CD8-positive, alpha-beta memory T cell (primary cell): ENCODE results near the gene SPATA6. TPM values are rescaled to one million over a fixed set of nuclear protein-coding genes. Genes with fewer than 3 reads are reported as not detected.
"Not testable (repeated sequence)": the region's sequence is repeated elsewhere in the genome, so short reads cannot be mapped to it uniquely, and the experiment has no call there.

Source experiments
- CTCF ChIA-PET: fragments of 350-600 bp; sonication (Branson Sonifier 250); formaldehyde crosslinking; loops from one replicate; lab custom pipeline; 2021; ENCODE audit warnings: antibody characterized with exemption; lab: Charles Lee
- POLR2A ChIA-PET: fragments of 350-600 bp; sonication (Branson Sonifier 250); formaldehyde crosslinking; loops from one replicate; lab custom pipeline; 2021; ENCODE audit warnings: antibody characterized with exemption; lab: Charles Lee
- DNase-seq, 5 donors: peaks; one replicate each; pipeline versions ENCODE4 v3.0.0 to v3.0.0-alpha.2; 2020 to 2022; ENCODE audit warnings: mixed read lengths in 1 of 5
- H3K27ac ChIP-seq: one replicate; pipeline ENCODE4 v1.7.0; 2013; ENCODE audit warnings: low read depth, mild to moderate bottlenecking, low read length, moderate library complexity
- H3K27me3 ChIP-seq: 2 replicates; pipeline ENCODE4 v1.7.0; 2013; ENCODE audit warnings: low read length, mild to moderate bottlenecking; ENCODE audit not compliant: insufficient read depth, poor library complexity, severe bottlenecking
- H3K36me3 ChIP-seq: 2 replicates; pipeline ENCODE4 v1.7.0; 2013; ENCODE audit warnings: mild to moderate bottlenecking, low read length, moderate library complexity; ENCODE audit not compliant: insufficient read depth
- H3K4me1 ChIP-seq: 2 replicates; pipeline ENCODE4 v1.7.0; 2013; ENCODE audit warnings: mild to moderate bottlenecking, low read length, moderate library complexity; ENCODE audit not compliant: insufficient read depth
- H3K4me3 ChIP-seq: 2 replicates; pipeline ENCODE4 v1.7.0; 2013; ENCODE audit warnings: mild to moderate bottlenecking, low read length
- H3K9me3 ChIP-seq: 2 replicates; pipeline ENCODE4 v1.7.0; 2013; ENCODE audit warnings: mild to moderate bottlenecking, low read length
- H3K27ac Mint-ChIP-seq, 8 donors: one replicate each; pipeline ENCODE4 v1.8.0; 2020 to 2021; ENCODE audit warnings: mixed read lengths in 8 of 8, mild to moderate bottlenecking in 6 of 8, inconsistent platforms in 3 of 8, moderate library complexity in 3 of 8
- H3K27me3 Mint-ChIP-seq, 2 donors: one replicate each; pipeline ENCODE4 v1.8.0; 2020 to 2021; ENCODE audit warnings: mixed read lengths in 2 of 2, mild to moderate bottlenecking in 1 of 2, moderate library complexity in 1 of 2
- H3K36me3 Mint-ChIP-seq, 3 donors: one replicate each; pipeline ENCODE4 v1.8.0; 2020 to 2021; ENCODE audit warnings: mixed read lengths in 3 of 3, inconsistent platforms in 1 of 3, mild to moderate bottlenecking in 1 of 3
- H3K4me1 Mint-ChIP-seq, 3 donors: one replicate each; pipeline ENCODE4 v1.8.0; 2020 to 2021; ENCODE audit warnings: mixed read lengths in 3 of 3, inconsistent platforms in 1 of 3, mild to moderate bottlenecking in 1 of 3
- H3K4me3 Mint-ChIP-seq, 7 donors: one replicate each; pipeline ENCODE4 v1.8.0; 2020 to 2021; ENCODE audit warnings: mixed read lengths in 7 of 7, mild to moderate bottlenecking in 6 of 7, moderate library complexity in 4 of 7, inconsistent platforms in 2 of 7
- H3K9me3 Mint-ChIP-seq, 5 donors: one replicate each; pipeline ENCODE4 v1.8.0; 2020 to 2022; ENCODE audit warnings: mixed read lengths in 5 of 5, mild to moderate bottlenecking in 3 of 5, moderate library complexity in 2 of 5, inconsistent platforms in 1 of 5
- polyA plus RNA-seq: library from polyadenylated mRNA; unstranded; fragments of 300-500 nt; fragmentation: Illumina TruSeq; gene quantifications from one replicate; pipeline ENCODE4 v1.2.3, GENCODE V29; 2021
- total RNA-seq, 2 experiments: library from RNA; stranded (reverse); gene quantifications; one replicate each; pipeline ENCODE4 v1.2.3, GENCODE V29; 2021

The SPATA6 gene
- total and polyA plus RNA-seq, 3 experiments from 2014 or later = 0.35 to 1.6 (median 0.72) TPM

GRCh38 chr1:48294094-48294493, 177.9 kb downstream of the SPATA6 start:
- H3K9me3 Mint-ChIP-seq, POLR2A ChIA-PET, H3K9me3 ChIP-seq, H3K27me3 Mint-ChIP-seq, H3K4me3 Mint-ChIP-seq, H3K36me3 Mint-ChIP-seq, H3K36me3 ChIP-seq, H3K27ac Mint-ChIP-seq, H3K27me3 ChIP-seq, H3K4me1 ChIP-seq, H3K27ac ChIP-seq, DNase-seq, H3K4me3 ChIP-seq, CTCF ChIA-PET, H3K4me1 Mint-ChIP-seq: not testable (repeated sequence)

GRCh38 chr1:48292706-48293105, 179.3 kb downstream of the SPATA6 start:
- Histone ChIP-seq H3K27me3 (no peaks in the 10 kb centered on the region), H3K4me1 (no peaks in the 10 kb centered on the region), H3K36me3 (no peaks in the 10 kb centered on the region), H3K4me3 (no peak overlapping the region), H3K9me3 (no peaks in the 10 kb centered on the region), H3K27ac (no peak overlapping the region)
- ChIA-PET POLR2A (no interaction called here), CTCF (no interaction called here)
- no peak for DNase-seq
- Mint-ChIP-seq H3K4me3 (no peak overlapping the region), H3K27ac (no peak overlapping the region), H3K4me1 (no peaks in the 10 kb centered on the region), H3K9me3 (peaks cover 0 to 10% (median 0%) of the 10 kb centered on the region in 5 donors), H3K27me3 (peaks cover 5 to 6% of the 10 kb centered on the region in 2 donors), H3K36me3 (no peaks in the 10 kb centered on the region)

- ChIA-PET POLR2A (no interaction called here), CTCF (no interaction called here)
- no peak overlapping the region for H3K4me3 ChIP-seq
- no peaks in the 10 kb centered on the region for H3K4me1 ChIP-seq
- DNase-seq = no peak
- Mint-ChIP-seq H3K9me3 (peaks cover 0 to 12% (median 0%) of the 10 kb centered on the region in 5 donors), H3K36me3 (no peaks in the 10 kb centered on the region), H3K4me1 (no peaks in the 10 kb centered on the region), H3K4me3 (no peak overlapping the region), H3K27ac (no peak overlapping the region), H3K27me3 (peaks cover 3 to 11% of the 10 kb centered on the region in 2 donors)
- no peak overlapping the region for H3K27ac ChIP-seq
- no peaks in the 10 kb centered on the region for H3K27me3 ChIP-seq
- no peaks in the 10 kb centered on the region for H3K36me3 ChIP-seq
- no peaks in the 10 kb centered on the region for H3K9me3 ChIP-seq
These were observed 180.6 kb downstream of the SPATA6 start for GRCh38 chr1:48291421-48291820.

- Histone ChIP-seq H3K9me3 (no peaks in the 10 kb centered on the region), H3K4me1 (no peaks in the 10 kb centered on the region), H3K27ac (no peak overlapping the region), H3K36me3 (no peaks in the 10 kb centered on the region), H3K27me3 (no peaks in the 10 kb centered on the region), H3K4me3 (no peak overlapping the region)
- Mint-ChIP-seq H3K4me3 (no peak overlapping the region), H3K27ac (no peak overlapping the region), H3K9me3 (peaks cover 0 to 17% (median 7%) of the 10 kb centered on the region in 5 donors), H3K27me3 (peaks cover 8 to 9% of the 10 kb centered on the region in 2 donors), H3K4me1 (no peaks in the 10 kb centered on the region), H3K36me3 (no peaks in the 10 kb centered on the region)
- CTCF ChIA-PET = no interaction called here
- no peak for DNase-seq
- POLR2A ChIA-PET = no interaction called here
These were observed 186.5 kb downstream of the SPATA6 start for GRCh38 chr1:48285525-48285924.

GRCh38 chr1:48284696-48285420, 187.1 kb downstream of the SPATA6 start:
- H3K27ac Mint-ChIP-seq, H3K27ac ChIP-seq, H3K4me1 Mint-ChIP-seq, H3K36me3 Mint-ChIP-seq, CTCF ChIA-PET, DNase-seq, H3K4me3 ChIP-seq, POLR2A ChIA-PET, H3K36me3 ChIP-seq, H3K27me3 ChIP-seq, H3K27me3 Mint-ChIP-seq, H3K4me1 ChIP-seq, H3K4me3 Mint-ChIP-seq, H3K9me3 ChIP-seq: not testable (repeated sequence)
- H3K9me3 Mint-ChIP-seq = peaks cover 0 to 16% (median 7%) of the 10 kb centered on the region in 5 donors

GRCh38 chr1:48282329-48282728, 189.7 kb downstream of the SPATA6 start:
- H3K27me3 ChIP-seq, H3K4me3 ChIP-seq, H3K27ac Mint-ChIP-seq, H3K27me3 Mint-ChIP-seq, H3K4me3 Mint-ChIP-seq, H3K36me3 Mint-ChIP-seq, POLR2A ChIA-PET, CTCF ChIA-PET, H3K9me3 ChIP-seq, H3K36me3 ChIP-seq, H3K4me1 ChIP-seq, H3K4me1 Mint-ChIP-seq, H3K27ac ChIP-seq, DNase-seq: not testable (repeated sequence)
- peaks cover 0 to 15% (median 7%) of the 10 kb centered on the region in 5 donors for H3K9me3 Mint-ChIP-seq

GRCh38 chr1:48277437-48277836, 194.6 kb downstream of the SPATA6 start:
- CTCF ChIA-PET, H3K36me3 Mint-ChIP-seq, DNase-seq, POLR2A ChIA-PET, H3K4me3 Mint-ChIP-seq, H3K36me3 ChIP-seq, H3K4me3 ChIP-seq, H3K4me1 Mint-ChIP-seq, H3K4me1 ChIP-seq, H3K9me3 ChIP-seq, H3K27me3 ChIP-seq, H3K27ac ChIP-seq, H3K27ac Mint-ChIP-seq: not testable (repeated sequence)
- peaks cover 7 to 13% of the 10 kb centered on the region in 2 donors for H3K27me3 Mint-ChIP-seq
- peaks cover 5 to 11% (median 6%) of the 10 kb centered on the region in 5 donors for H3K9me3 Mint-ChIP-seq

GRCh38 chr1:48266576-48266975, 205.4 kb downstream of the SPATA6 start:
- Mint-ChIP-seq H3K4me3 (no peak overlapping the region), H3K4me1 (no peaks in the 10 kb centered on the region), H3K36me3 (no peaks in the 10 kb centered on the region), H3K27ac (no peak overlapping the region), H3K9me3 (peaks cover 0 to 3% (median 0%) of the 10 kb centered on the region in 5 donors), H3K27me3 (peaks cover 0 to 3% of the 10 kb centered on the region in 2 donors)
- POLR2A ChIA-PET = no interaction called here
- no peak overlapping the region for H3K4me3 ChIP-seq
- H3K4me1 ChIP-seq = no peaks in the 10 kb centered on the region
- H3K27me3 ChIP-seq = no peaks in the 10 kb centered on the region
- no peaks in the 10 kb centered on the region for H3K9me3 ChIP-seq
- no peak overlapping the region for H3K27ac ChIP-seq
- DNase-seq = no peak
- CTCF ChIA-PET = no interaction called here
- no peaks in the 10 kb centered on the region for H3K36me3 ChIP-seq
